PC-9 (cell line): ENCODE results near the gene CANX. TPM values are rescaled to one million over a fixed set of nuclear protein-coding genes. Genes with fewer than 3 reads are reported as not detected.

Experiments
- BruUV-seq: library from RNA; stranded (reverse); fragments of 400-500 nt; replicated peaks from 2 replicates; lab custom pipeline; 2021; lab: Mats Ljungman, UMichigan
- CTCF ChIA-PET: fragments of 300-600 bp; sonication (Branson Sonifier 250); formaldehyde crosslinking; loops from one replicate; lab custom pipeline; 2022; ENCODE audit warnings: antibody characterized with exemption; lab: Charles Lee
- POLR2A ChIA-PET: fragments of 300-600 bp; sonication (Branson Sonifier 250); formaldehyde crosslinking; loops from one replicate; lab custom pipeline; 2022; ENCODE audit warnings: antibody characterized with exemption; ENCODE audit not compliant: unreplicated experiment; lab: Charles Lee
- DNase-seq, 2 experiments: peaks; one replicate each; pipeline versions ENCODE4 v3.0.0 to v3.0.0-alpha.2; 2015 to 2022; ENCODE audit warnings: mixed read lengths in 1 of 2
- H2AFZ ChIP-seq: fragments of 200-600 bp; sonication (generic); 2 replicates; pipeline ENCODE4 v1.8.1; 2017; ENCODE audit warnings: antibody characterized with exemption
- H3F3A ChIP-seq: fragments of 200-600 bp; sonication (generic); 2 replicates; pipeline ENCODE4 v1.8.1; 2017; ENCODE audit warnings: antibody characterized with exemption, mild to moderate bottlenecking, low read depth; ENCODE audit not compliant: insufficient read depth
- H3K27ac ChIP-seq: fragments of 200-600 bp; sonication (generic); 2 replicates; pipeline ENCODE4 v1.6.1; 2016; ENCODE audit warnings: mixed run types
- H3K27me3 ChIP-seq: fragments of 200-600 bp; sonication (generic); 2 replicates; pipeline ENCODE4 v1.6.1; 2016; ENCODE audit warnings: low read depth, mixed run types; ENCODE audit not compliant: insufficient read depth
- H3K36me3 ChIP-seq: fragments of 200-600 bp; sonication (generic); 2 replicates; pipeline ENCODE4 v1.6.1; 2016; ENCODE audit warnings: low read depth, mixed run types
- H3K4me1 ChIP-seq: fragments of 200-600 bp; sonication (generic); replicated peaks from 2 replicates; pipeline ENCODE4 v1.6.1; 2016; ENCODE audit warnings: mixed run types; ENCODE audit not compliant: insufficient read depth
- H3K4me2 ChIP-seq: fragments of 200-600 bp; sonication (generic); 2 replicates; pipeline ENCODE4 v1.6.1; 2017; ENCODE audit warnings: mixed run types
- H3K4me3 ChIP-seq: fragments of 200-600 bp; sonication (generic); 2 replicates; pipeline ENCODE4 v1.6.1; 2016; ENCODE audit warnings: mixed run types
- H3K79me2 ChIP-seq: fragments of 200-600 bp; sonication (generic); 2 replicates; pipeline ENCODE4 v1.6.1; 2017; ENCODE audit warnings: low read depth, mixed run types
- H3K9me2 ChIP-seq: fragments of 200-600 bp; sonication (generic); 2 replicates; pipeline ENCODE4 v1.8.1; 2017; ENCODE audit warnings: mild to moderate bottlenecking; ENCODE audit not compliant: insufficient read depth
- H3K9me3 ChIP-seq: fragments of 200-600 bp; sonication (generic); 2 replicates; pipeline ENCODE4 v1.8.1; 2016; ENCODE audit warnings: low read depth; ENCODE audit not compliant: insufficient read depth
- H4K20me1 ChIP-seq: fragments of 200-600 bp; sonication (generic); 2 replicates; pipeline ENCODE4 v1.8.1; 2017; ENCODE audit not compliant: insufficient read depth
- CTCF ChIP-seq: fragments of 200-600 bp; sonication (generic); conservative IDR thresholded peaks from 2 replicates; pipeline ENCODE4 v1.6.1; 2017; ENCODE audit warnings: mixed run types, antibody characterized with exemption, mild to moderate bottlenecking, moderate library complexity
- EZH2 ChIP-seq: fragments of 200-600 bp; sonication (generic); IDR thresholded peaks from 2 replicates; pipeline ENCODE4 v1.8.0; 2017; ENCODE audit warnings: antibody characterized with exemption, low read depth
- intact Hi-C: fragments of 100-400 bp; cut with micrococcal nuclease; formaldehyde crosslinking; loops from one replicate; pipeline ENCODE4 v1.10.0; 2022; ENCODE audit not compliant: unreplicated experiment
- total RNA-seq: library from RNA; stranded (reverse); gene quantifications from 2 replicates; pipeline ENCODE4 v1.2.3, GENCODE V29; 2021

The CANX gene
- total RNA-seq, 1 experiment from 2014 or later = 712 TPM

GRCh38 chr5:179746872-179747271 lies 48.1 kb downstream of the CANX start:
- no TSS peak for BruUV-seq
- no peak overlapping the region for H3K4me3 ChIP-seq
- no peak for DNase-seq
- H2AFZ ChIP-seq = no peak overlapping the region
- H3K27me3 ChIP-seq = no peaks in the 10 kb centered on the region
- no peaks in the 10 kb centered on the region for H3K4me1 ChIP-seq
- ChIA-PET CTCF (no interaction called here), POLR2A (no interaction called here)
- H3F3A ChIP-seq = no peaks in the 10 kb centered on the region
- no peaks in the 10 kb centered on the region for H3K36me3 ChIP-seq
- peaks cover 63% of the 10 kb centered on the region for H3K79me2 ChIP-seq
- no peak for TF ChIP-seq EZH2
- TF ChIP-seq CTCF = no peak
- no peaks in the 10 kb centered on the region for H3K9me2 ChIP-seq
- H4K20me1 ChIP-seq = peaks cover 5% of the 10 kb centered on the region; the same call in 1 of the 2 replicates
- intact Hi-C loops = no loop called here
- H3K4me2 ChIP-seq = no peak overlapping the region
- H3K9me3 ChIP-seq = no peaks in the 10 kb centered on the region
- no peak overlapping the region for H3K27ac ChIP-seq

GRCh38 chr5:179747811-179748210 lies 49.0 kb downstream of the CANX start:
- no peaks in the 10 kb centered on the region for H3K9me3 ChIP-seq
- H3F3A ChIP-seq = no peaks in the 10 kb centered on the region
- CTCF ChIA-PET = no interaction called here
- H3K4me2 ChIP-seq = no peak overlapping the region
- peaks cover 59% of the 10 kb centered on the region for H3K79me2 ChIP-seq
- intact Hi-C loops = no loop called here
- H3K4me1 ChIP-seq = no peaks in the 10 kb centered on the region
- TF ChIP-seq EZH2 (no peak), CTCF (no peak)
- no peaks in the 10 kb centered on the region for H3K36me3 ChIP-seq
- no peak overlapping the region for H3K4me3 ChIP-seq
- no peaks in the 10 kb centered on the region for H3K9me2 ChIP-seq
- H3K27me3 ChIP-seq = no peaks in the 10 kb centered on the region
- H2AFZ ChIP-seq = no peak overlapping the region
- H3K27ac ChIP-seq = no peak overlapping the region
- DNase-seq = no peak
- POLR2A ChIA-PET = no interaction called here
- peaks cover 5% of the 10 kb centered on the region; the same call in 1 of the 2 replicates for H4K20me1 ChIP-seq
- no TSS peak for BruUV-seq

- Histone ChIP-seq H3K27ac (no peak overlapping the region), H3K79me2 (peaks cover 68% of the 10 kb centered on the region), H3K4me1 (no peaks in the 10 kb centered on the region), H3K9me2 (no peaks in the 10 kb centered on the region), H3F3A (no peaks in the 10 kb centered on the region), H3K4me2 (no peak overlapping the region), H4K20me1 (peaks cover 16% of the 10 kb centered on the region), H3K27me3 (no peaks in the 10 kb centered on the region), H2AFZ (no peak overlapping the region), H3K36me3 (no peaks in the 10 kb centered on the region), H3K9me3 (no peaks in the 10 kb centered on the region), H3K4me3 (no peak overlapping the region)
- ChIA-PET CTCF (interaction anchor here (0.6 kb wide), 1 partner anchor 65 kb away, joined by 4 read pairs; no protein-coding TSS in a partner anchor), POLR2A (interaction anchor here (0.6 to 0.7 kb wide), 2 partner anchors 87 to 317 kb away, joined by 5 to 6 read pairs; no protein-coding TSS in a partner anchor)
- no peak for DNase-seq
- TF ChIP-seq EZH2 = no peak
- TF ChIP-seq CTCF = no peak
- intact Hi-C loops = no loop called here
- BruUV-seq = no TSS peak
Observed at GRCh38 chr5:179749857-179750508, 51.2 kb downstream of the CANX start.
